Activated T-helper 9 cell treated with anti-CD3 and anti-CD28 coated beads, Interleukin-2, amount 50 U/mL, for 16 hours (primary cell): Measurements from ENCODE around the gene FLNA.
A peak's percentile ranks its signal among the peaks of the same experiment; 100 is the strongest.
"Not testable (repeated sequence)": the region's sequence is repeated elsewhere in the genome, so short reads cannot be mapped to it uniquely, and the experiment has no call there.

Experiments
- DNase-seq: peaks from one replicate; pipeline ENCODE4 v3.0.0-alpha.2; 2020; ENCODE audit warnings: low read depth

The FLNA gene

GRCh38 chrX:154308108-154308946 lies 66.1 kb downstream of the FLNA start:
- peak; percentile 64 for DNase-seq

- DNase-seq = no peak
Measured at GRCh38 chrX:154307202-154307601, 67.2 kb downstream of the FLNA start.

- DNase-seq = no peak
Measured at GRCh38 chrX:154305541-154306205, 68.8 kb downstream of the FLNA start.

- no peak for DNase-seq
Measured at GRCh38 chrX:154304846-154305245, 69.6 kb downstream of the FLNA start.

GRCh38 chrX:154303476-154303875 lies 71.0 kb downstream of the FLNA start:
- no peak for DNase-seq

GRCh38 chrX:154302998-154303397 lies 71.4 kb downstream of the FLNA start:
- DNase-seq = not testable (repeated sequence)

GRCh38 chrX:154300816-154301215 lies 73.6 kb downstream of the FLNA start:
- no peak for DNase-seq
